NCI-H446 treated with DMSO at 0.1 percent for 48 hours (cell line): ENCODE results near the gene ARSB.
"Not testable (repeated sequence)": the region's sequence is repeated elsewhere in the genome, so short reads cannot be mapped to it uniquely, and the experiment has no call there.

ENCODE experiments used
- DNase-seq: peaks from one replicate; lab custom pipeline; 2025; lab: John Stamatoyannopoulos, UW

ARSB gene

DNA sequence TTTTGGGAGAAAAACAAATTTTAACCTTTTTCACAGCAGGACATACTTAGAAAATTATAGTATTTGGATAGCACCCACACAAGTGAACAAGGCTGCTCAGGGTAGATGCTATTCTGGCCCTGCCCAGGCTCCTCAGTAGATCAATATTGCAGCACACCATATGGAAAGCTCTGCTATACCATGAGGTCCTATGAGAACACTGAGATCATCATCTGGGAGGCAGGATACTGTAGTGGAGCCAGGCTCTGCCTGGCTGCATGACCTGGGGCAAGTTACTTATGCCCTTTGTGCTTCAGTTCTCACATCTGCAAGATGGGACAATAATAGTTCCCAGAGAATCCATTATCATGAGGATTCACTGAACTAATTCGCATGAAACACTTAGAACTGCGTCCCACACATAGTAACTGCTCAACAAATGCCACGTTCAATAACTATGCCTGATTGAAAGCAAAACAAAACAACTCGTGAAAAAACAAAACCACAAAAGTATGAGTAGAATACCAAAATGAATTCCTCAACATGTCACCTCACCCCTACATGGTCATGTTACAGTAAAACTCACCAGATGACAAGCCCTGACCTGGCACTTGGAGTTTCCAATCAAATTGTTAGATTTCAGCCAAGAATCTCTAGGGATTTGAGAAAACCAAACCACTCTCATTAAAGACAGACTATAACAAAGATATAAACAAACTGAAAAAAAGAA is 31.9 kb downstream of the ARSB start:
- DNase-seq = no peak

DNA sequence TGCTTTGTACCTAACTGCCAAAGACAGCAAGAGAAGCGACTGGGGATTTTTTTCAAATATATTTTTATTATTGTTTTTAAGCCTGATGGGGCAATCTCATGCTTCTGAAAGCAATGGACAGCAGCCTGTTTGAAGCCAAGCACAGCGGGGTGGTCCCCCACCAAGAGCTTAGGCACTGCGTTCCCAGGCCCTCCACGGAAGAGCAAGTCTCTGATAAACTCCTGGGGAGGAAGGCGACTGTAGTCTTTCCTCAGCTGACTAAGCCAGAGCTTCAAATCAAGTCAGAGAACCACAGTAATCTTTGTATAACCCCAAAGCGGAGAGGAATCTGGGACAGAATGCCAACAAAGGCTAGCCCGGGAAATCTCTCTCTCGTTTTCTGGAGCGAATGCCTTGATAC is 54.4 kb downstream of the ARSB start:
- DNase-seq = no peak

DNA sequence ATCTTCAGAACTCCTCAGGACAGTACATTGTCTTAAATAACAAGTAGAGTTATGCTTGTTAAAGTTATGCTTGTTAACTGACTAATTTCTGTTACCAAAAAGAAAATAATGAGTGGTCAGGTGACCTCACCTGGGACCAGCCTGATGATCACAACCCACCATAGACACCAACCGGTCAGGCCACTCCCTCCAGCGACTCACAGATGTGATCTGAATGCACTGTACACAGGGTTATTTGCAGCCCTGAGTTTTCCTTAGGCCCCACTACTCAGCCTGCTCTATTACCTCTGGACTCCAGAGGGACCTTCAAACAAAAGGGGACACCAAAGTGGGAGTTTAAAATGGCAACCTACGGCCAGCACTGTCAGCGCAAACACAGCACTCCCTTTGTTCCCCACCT is 55.3 kb downstream of the ARSB start:
- DNase-seq = no peak

DNA sequence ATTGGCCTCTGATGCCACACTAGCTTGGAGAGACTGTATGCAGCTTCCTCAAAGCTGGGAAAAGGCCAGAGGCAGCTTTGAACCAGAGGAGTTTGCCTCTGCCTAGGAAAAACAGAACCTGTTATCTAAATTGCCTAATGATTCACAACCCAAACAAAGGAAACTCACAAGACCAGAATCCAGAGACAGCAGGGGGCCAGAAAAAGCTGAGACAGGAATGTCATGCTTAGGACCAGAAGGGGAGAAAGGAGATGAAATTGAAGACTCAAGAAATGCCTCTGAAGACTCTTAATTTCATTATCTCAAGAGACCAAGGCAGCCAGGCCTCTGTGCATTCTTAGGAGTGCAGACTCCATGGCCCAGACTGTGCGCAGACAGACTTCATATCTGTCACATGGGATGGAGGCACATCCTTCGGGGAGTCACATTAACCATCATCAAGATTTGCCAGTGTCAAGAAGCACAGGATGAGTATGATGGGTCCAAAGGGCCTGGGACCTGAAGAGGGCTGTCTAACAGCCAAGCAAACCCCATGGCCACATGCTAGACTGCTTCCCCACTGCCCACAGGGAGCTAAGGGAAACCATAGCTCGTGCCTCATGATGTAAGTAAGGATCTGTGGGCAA is 57.3 kb downstream of the ARSB start:
- no peak for DNase-seq

DNA sequence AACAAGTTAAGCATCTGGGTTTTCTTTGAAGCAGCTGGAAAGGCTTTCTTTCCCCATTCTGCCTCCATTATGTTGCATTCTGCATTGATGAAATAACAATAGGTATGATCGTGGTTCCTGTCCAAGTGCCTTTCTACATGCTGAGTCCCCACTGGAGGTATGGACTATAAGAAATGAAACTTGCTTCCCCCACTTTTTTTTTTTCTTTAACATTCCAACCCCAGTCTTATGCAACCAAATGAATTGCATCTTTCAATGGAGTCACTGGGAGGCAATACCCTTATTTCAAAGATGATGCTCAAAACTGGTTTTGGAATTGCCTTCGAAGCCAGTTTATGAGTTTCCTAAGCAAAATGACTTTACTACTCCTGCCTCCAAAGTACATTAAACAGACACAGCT is 58.9 kb downstream of the ARSB start:
- no peak for DNase-seq

DNA sequence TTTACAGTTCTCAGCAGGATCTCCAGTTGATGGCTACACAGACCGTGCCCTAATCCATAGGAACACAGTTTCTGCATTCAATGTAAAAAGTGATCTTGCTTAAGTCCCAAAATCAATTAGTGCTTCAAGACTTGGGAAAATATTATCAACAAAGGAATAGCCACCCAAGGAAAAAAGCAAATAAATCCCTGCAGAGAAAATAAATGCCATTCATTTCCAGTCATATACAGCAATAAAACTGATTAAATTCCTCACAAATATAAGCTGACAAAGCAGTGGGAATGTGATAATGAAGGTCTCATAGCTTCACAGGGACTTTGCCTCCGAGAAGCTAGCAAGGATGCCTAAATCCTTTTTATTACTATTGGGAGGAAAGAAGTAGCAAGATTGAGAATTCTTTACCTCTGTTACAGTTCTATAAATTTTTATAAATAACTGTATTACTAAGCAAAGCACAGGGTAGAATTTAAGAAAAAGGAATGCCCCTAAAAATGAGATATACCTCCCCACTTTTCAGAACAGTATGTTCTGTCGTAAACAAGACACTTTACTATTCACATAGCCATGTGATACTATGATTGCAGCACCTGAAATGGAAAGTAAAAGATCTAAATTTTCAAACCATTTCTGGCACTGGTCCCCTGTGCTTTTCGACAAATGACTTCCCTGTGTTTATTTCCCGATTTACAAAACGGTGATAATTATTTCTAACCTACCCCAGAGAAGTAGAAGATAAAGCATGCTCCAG is 59.8 kb downstream of the ARSB start:
- no peak for DNase-seq

DNA sequence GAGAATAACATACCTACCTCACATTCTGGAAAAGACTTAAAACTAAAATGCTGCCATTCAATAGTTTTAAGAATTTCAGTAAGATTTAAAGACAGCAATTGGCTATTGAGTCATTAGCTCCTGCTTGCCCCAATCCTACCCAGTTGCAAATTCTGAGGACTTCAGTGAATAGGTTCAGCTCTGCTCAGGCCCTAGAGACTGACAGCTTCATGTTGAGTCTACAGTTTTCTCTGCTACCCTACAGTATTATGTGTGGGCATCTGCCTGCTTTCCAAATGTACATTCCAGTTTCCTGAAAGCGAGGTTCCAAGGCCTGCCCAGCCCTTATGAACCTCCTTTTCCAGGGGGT is 61.5 kb downstream of the ARSB start:
- no peak for DNase-seq

DNA sequence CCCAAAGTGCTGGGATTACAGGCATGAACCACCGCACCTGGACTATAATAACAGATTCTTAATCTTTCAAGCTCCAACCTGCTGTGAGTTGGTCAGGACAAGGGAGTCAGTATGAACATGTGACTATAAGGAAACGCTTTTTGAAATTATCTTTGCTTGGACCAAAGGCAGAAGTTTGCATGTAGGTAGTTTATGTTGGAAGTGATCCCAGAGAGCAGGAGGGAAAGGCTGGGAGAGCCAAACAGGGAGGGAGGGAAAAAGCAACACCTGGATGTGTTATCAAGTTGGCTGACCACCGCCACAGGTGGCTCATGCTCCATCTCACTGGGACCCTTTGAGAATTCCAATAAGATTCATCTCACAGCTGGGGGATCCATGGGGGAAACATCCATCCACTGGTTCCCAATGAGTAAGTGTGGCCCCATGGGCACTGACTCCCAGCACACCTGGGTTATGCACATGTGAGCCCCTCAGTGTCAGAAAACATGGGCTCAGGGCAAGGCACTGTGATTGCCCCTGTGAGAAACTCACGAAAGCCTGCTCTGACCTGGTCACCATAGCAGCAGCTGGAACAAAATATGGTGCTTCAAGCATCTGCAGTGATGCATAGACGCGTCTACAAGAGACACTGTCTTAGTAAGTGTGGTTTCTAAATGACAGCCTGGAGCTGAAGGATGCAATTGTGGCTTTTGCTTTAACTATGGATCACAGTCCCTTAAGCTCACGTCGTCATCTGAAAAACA is 62.1 kb downstream of the ARSB start:
- DNase-seq = no peak

DNA sequence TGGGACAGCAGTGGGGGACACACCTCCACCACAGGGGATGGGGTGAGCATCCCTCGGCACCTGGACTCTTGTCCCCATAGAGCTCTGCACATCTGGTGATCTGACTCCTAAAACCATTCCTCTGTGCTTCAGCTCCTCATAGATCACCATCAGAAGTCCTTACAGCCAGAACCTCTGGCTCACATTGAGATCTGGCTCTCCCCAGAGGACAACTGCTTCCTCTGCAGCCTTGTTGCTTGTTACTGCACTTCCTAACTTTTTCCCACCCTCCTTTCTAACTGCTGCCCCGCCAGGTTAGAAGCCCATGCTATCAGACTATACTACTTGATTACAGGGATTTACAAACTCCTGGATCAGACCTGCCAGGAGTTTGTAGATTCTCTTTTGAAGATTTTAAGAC is 64.5 kb downstream of the ARSB start:
- DNase-seq = no peak

DNA sequence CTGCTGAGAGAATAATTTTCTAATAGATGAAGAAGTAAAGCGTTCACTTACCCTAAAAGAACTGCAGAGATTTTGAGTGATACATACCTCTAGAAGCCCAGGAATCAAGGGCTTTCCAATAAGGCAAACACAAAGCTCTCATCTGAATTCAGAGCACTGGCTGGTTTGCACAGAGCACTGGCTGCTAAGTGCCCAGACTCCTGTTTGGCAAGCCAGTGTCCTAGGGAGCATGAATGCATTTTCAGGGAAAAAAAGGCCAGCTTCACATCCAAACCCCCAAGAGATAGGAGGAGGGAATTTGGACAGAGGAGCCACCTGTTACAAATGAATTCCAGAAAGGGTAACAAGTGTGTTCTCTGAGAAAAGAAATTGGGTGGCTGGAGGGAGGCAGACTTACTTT is 65.3 kb downstream of the ARSB start:
- no peak for DNase-seq

DNA sequence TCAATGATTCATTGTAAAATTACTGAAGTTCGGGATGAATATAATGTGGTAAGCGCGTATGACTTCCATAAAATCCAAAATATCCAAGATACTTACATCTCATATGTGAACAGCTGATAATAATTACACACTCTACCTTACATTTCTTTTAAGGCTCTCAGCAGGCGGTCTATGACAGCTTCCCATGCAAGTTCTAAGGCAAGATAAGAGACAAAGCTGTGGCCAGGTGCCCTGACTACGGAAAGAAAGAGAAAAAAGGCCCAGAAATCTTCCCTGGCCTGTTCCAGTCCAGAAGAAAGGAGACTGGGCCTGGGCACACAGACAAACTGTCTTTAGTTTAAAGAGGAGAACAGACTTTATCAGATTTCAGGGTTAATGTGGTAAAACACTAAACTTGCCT is 69.1 kb downstream of the ARSB start:
- no peak for DNase-seq

DNA sequence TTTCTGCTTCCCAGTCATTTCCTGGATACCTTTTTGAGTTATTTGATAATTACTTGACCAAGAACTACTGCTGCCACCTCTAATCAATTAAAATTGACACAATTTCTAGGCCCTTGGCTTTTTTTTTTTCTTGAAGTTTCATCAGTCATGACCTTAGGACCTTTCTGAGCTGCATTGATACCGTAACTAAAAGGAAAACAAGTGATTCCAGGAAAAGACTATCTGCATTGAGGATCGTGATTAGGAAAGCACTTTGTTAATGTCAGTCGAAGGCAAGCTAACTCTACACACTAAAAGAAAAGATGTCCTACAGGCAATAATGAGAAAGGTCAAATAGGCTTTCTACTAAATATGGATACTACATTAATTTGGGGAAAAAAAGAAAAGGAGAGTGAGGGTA is 69.9 kb downstream of the ARSB start:
- no peak for DNase-seq

DNA sequence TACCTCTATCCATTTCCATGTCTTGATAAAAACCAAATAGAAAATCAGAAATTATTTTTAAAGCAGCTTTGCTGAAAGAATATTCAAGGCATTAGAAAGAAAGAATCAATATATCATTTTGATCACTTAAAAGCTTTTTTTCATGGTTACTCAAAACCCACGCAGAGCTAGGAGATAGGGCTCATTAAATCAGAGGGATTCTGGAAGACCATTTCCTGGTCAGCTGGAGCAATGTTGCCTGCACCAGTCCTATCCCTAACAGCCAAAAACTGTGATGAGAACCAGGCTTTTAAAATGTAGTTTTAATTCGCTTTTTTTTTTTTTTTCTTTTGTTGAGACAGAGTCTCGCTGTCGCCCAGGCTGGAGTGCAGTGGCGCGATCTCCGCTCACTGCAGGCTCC is 72.3 kb downstream of the ARSB start:
- DNase-seq = no peak

DNA sequence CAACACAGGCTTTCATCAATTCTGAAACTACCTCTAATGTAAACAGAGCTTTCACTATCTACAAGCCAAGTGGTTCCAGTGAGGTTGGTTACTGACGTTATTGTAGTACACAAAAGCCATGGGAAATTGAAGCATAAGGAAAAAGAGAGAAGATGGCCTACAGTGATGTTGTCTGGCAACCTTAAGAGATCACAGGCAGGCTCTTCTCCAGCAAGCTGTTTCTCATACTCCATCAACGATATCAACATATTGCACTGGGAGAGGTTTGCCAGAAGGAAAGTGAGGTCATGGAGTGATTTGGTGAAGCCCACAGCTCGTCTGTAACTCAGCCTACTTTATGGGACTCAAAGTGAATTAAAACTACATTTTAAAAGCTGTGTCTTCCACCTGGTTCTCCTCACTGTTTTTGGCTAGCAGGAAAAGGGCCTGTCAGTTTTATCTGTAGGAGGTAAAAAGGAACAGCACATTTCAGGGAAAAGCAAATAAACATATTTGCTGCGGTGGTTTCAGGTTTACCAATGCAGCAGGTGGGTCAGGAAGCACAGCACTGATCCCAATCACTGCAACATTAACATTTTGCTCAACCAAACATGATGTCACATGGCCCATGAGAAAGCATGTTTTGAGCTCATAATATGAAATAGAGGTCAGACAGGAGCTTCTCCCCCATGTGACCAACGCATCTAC is 72.9 kb downstream of the ARSB start:
- peak; percentile 9 for DNase-seq

DNA sequence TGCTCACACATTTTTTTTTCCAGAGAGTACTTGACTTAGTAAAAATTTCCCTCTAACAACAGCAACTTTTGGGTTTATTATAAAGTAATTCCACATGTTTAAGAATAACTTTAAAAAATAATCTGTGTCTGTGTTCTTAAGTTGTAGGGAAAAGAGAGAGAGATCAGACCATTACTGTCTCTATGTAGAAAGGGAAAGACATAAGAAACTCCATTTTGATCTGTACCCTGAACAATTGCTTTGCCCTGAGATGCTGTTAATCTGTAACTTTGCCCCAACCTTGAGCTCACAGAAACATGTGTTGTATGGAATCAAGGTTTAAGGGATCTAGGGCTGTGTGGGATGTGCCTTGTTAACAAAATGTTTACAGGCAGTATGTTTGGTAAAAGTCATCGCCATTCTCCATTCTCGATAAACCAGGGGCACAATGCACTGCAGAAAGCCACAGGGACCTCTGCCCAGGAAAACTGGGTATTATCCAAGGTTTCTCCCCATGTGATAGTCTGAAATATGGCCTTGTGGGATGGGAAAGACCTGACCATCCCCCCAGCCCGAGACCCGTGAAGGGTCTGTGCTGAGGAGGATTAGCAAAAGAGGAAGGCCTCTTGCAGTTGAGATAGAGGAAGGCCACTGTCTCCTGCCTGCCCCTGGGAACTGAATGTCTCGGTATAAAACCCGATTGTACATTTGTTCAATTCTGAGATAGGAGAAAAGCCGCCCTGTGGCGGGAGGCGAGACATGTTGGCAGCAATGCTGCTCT is 75.7 kb downstream of the ARSB start:
- DNase-seq = not testable (repeated sequence)

DNA sequence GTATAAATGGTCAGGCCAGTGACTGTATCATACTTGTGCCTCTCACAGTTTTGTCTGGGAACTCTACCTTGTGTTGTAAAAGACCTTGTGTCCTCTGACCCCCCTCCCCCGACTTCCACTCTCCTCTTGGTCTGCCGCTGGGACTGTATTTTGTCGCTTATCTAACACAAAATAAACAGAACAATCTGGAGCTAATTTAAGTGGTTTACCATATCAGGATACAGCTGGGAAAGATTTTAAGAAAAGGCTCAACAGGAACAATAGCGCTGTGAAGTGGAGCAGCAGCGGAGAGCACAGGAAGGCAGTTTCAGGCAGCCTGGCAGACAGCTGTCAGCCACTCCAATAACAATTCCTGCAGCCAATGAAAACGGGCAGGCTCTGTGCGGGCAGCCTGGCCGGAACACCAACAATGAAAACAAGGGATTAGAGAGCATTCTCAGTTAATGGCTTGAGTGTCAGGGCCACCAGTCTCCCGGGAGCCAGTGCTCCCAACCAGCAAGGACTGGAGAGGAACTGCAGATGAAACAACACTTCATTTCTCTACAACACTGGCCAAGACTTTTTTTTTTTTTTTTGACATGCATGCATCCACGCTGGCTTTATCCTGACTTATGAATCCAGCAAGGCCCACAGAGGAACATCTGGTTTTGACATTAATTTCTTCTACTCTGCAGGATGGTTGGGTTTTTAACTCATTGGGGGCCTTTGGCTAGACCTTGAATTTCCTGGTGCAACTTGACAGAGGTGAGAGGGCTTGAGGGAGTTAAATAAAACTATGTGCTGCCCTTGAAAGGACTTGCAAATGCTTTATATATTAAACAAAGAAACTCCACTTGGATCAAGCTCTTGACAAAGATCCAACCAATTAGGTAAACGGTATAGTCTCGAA is 76.7 kb downstream of the ARSB start:
- peak; percentile 49 for DNase-seq

DNA sequence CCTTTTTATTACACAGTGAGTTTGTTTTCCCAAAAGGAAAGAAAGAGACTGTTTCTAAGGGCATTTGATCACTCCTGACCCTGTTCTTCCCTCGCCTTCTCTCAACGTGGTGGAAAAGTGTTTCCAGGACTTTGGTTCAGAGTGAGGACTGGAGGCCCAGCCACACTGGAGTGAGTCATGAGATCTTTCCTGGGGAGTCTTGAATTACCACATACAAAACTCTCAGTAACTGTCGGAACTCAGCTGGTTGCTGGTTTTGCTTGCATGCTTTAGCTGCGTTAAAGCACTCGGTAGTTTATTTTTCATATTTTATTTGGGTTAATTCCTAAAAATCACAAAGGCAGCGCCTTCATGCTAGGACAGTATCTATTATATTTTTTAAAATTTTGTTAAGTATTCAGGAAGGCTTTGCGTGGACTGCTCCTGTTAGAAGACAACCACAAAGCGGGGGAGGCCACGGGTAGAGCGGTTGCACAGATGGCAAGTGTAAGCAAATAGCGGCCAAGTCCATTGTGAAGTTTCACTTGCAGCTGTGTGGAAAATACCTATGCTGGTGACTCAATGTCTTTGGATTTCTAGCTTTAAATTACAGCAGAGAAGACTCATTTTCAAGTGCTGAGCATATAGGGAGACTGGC is 77.7 kb downstream of the ARSB start:
- DNase-seq = no peak

DNA sequence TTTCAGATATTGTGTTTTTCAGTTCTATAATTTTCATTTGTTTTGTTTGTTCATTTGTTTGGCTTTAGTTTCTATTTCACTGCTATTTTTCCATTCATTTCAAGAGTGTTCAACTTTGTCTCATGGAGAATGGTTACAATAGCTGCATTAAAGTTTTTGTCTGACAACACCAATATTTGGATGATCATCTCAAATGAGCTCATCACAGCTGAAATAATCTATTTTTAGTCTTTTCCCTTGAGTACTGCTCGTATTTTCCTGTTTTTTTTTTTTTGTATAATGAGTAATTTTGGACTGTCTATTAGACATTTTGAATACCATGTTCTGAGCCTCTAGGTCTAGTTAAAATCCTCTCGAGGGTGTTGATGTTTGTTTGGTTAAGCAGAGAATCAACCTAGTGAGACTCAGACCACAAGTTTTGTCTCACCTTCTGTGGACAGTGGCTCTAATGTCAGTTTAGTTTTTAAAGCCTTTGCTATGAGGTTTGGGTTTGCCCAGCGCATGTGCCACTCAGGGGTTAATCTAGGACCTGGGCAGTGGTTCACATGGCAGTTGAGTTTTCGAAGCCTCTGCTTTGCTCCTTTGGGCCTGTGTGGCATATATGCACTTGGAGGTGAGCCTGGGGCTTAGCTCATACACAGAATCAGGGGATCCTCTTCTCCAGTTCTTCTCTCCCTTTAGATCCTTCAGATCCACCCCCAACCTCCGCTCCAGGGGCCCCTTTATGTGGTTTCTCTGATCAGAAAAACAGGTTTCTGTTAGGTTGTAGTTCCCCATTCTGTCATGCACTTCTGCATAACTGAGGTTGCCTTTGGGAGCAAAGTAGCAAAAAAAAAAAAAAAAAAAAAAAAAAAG is 79.8 kb downstream of the ARSB start:
- DNase-seq = no peak

DNA sequence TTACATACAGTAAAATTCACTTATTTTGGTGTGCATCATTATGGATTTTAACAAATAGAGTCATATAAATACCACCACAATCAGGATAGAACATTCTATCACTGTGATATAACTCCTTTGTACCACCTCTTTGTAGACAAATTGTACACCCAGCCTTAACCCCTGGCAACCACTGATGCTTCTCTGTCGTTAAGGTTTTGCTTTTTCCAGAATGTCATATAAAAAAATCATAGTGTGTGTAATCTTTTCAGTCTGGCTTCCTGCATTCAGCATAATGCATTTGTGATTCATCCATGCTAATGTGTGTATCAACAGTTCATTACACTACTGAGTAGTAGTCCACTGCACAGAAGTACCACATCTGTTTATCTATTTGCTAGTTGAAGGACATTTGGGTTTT is 81.2 kb downstream of the ARSB start:
- no peak for DNase-seq
